Stimulated activated CD4-positive, alpha-beta T cell treated with anti-CD3 and anti-CD28 coated beads, Interleukin-15, amount 100 ng/mL, for 24 hours (primary cell): ENCODE results near the gene TBC1D1.

Experiments
- DNase-seq: peaks from one replicate; pipeline ENCODE4 v3.0.0-alpha.2; 2020

Gene TBC1D1

GRCh38 chr4:38058151-38058550 lies 167.3 kb downstream of the TBC1D1 start:
- DNase-seq: no peak

DNA sequence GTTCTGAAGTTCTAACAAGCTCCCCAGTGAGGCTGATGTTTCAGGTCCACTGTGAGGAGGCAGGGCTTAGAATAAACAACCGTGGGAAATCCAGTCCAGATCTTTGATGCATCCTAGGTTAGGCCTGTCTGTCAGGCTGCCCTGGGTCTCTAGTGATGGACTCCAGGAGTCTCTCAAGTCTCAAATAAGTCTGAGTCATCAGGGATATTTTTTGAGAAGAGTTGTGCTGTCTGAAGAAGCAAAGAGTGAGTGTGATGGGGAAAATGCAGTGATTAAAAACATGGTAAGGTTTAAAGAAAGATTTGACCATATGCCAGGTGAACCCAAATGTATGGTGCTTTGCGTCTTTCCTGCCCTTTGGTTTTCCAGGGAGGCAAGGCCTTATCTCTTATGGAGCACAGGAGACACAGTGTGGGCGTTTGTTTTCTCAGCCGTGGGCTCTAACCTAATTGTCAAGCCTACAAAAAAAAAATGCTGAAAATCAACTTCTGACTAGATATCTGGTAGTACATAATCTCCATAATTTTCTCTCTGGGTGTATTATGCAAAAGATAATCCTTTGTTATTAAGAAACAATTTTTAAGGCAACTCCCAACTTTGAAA lies 170.0 kb downstream of the TBC1D1 start:
- DNase-seq: no peak

- peak; percentile 78 for DNase-seq
Observed at GRCh38 chr4:38062088-38062775, 171.3 kb downstream of the TBC1D1 start.

DNA sequence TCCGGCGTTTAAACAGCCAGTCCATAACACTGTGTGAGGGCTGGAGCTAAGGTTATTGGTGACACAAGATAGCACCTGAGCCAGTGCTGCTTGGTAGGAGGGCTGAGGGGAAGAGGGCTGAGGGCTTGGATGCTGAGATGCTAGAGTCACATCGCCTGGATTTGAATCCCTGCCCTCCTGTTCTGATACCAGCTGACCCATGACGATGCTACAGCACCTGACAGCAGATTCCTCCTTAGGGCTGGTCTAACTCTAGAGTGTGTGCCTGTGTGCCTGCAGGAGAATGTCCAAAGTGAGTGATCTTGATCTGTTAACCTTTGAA lies 171.9 kb downstream of the TBC1D1 start:
- DNase-seq: no peak

DNA sequence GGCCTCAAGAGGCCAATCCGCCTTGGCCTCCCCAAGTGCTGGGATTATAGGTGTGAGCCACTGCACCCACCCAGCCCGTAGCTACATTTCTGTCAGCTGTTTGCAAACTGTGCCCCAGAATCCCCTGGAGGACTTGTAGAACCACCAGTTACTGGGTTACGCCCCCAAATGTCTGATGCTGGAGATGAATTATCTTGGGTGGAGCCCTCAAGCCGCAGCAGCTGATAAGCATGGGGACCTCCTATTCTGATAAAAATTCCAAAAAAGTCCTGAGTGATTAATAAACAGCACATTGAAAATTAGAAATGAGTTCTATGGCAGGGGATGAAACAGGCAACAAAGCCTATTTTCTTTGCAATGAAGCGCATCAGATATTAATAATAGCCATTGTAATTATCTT lies 174.3 kb downstream of the TBC1D1 start:
- no peak for DNase-seq

- no peak for DNase-seq
Observed at GRCh38 chr4:38065900-38066299, 175.0 kb downstream of the TBC1D1 start.

- DNase-seq: no peak
Observed at GRCh38 chr4:38067499-38067898, 176.6 kb downstream of the TBC1D1 start.

DNA sequence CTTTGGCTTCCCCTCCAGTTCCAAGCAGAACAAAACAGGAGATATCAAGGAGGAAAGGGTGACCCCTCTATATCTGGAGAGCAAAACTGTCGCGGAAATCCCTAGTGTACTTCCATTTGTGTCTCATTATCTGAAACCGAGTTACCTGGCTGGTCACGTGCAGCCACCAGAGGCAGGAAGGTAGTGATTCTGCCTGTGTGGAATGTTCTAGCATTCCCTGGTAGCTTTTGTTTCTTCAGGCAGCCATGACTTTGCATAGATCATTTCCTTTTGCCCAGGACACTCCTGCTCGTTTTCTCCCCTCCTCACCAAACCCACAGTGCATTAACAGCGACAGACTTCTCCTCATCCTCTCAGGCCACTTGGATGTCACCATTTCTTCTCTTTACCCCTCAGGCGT lies 177.2 kb downstream of the TBC1D1 start:
- no peak for DNase-seq

GRCh38 chr4:38069271-38069760 lies 178.4 kb downstream of the TBC1D1 start:
- DNase-seq: peak; percentile 38

DNA sequence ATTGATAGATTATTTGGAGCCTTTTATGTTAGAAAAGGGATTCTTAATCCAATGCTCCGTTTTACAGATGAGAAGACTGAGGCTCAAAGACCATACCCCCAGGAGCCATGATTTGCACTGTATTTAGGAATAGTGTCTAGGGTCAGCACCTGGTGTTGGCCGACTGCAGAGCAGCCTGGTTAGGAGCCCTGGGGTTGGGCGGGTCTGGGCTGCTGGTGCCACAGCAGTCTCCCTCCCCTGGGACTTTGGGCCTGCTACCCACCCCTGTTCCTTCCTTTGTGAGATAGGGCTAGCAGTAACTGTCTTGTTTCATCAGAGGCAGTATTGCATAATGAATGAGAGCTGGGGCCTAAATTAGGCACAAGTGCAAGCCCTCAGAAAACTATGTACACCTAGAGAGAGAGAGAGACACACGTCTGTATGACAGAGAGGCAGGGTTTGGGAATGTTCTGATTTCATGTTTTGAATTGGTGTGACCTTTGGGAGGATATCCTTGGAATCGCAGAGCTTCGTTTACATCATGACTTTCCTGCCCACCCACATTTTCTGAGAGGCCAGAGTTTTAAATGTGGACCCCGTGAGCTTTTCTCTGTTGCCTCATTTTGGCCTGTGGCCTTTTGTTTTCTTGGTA lies 181.0 kb downstream of the TBC1D1 start:
- DNase-seq: no peak

DNA sequence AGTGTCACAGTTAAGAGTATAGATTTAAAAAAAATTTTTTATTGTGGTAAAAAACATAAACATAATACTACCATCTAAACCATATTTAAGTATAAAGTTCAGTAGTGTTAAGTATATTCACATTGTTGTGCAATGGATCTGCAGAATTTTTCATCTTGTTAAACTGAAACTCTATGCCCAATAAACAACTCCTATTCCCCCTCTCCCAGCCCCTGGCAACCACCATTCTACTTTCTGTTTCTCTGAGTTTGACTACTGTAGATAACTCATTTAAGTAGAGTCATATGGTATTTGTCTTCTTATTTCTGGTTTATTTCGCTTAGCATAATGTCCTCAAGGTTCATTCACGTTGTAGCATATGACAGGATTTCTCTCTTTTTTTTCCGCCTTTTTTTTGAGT lies 181.7 kb downstream of the TBC1D1 start:
- DNase-seq: no peak

- no peak for DNase-seq
Observed at GRCh38 chr4:38073596-38074234, 182.8 kb downstream of the TBC1D1 start.

DNA sequence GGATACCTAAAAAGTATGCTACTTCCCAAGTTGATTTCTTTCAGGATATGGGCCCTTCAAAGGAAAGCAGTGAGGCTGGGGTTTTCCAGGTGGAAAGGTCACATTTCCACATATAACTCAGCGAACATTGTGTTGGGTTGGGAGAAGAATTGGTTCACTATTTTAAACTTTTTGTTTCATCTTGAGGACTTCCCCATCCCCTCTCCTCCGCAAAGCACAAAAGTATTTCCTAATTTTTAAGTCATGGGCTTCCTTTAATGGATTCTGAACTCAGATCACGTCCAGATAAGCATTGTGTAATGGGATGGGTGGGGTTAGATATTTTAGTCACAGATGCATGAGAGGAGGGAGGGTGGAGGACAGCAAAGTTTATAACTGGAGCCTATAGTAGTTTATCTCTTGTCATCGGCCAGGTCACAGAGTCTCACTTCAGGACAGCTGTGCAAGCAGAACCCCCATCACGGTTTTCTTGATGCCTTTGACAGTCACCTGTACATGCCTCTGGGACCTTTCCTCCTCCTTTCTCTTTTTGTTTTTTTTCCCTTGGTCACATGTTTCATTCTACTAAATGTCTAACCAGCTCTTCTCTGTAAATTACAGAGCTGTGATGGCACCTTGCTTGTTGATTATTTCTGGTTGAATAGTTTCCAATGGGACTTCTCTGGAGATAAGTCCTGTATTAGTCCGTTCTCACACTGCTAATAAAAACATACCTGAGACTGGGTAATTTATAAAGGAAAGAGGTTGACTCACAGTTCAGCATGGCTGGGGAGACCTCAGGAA lies 184.7 kb downstream of the TBC1D1 start:
- DNase-seq: no peak

DNA sequence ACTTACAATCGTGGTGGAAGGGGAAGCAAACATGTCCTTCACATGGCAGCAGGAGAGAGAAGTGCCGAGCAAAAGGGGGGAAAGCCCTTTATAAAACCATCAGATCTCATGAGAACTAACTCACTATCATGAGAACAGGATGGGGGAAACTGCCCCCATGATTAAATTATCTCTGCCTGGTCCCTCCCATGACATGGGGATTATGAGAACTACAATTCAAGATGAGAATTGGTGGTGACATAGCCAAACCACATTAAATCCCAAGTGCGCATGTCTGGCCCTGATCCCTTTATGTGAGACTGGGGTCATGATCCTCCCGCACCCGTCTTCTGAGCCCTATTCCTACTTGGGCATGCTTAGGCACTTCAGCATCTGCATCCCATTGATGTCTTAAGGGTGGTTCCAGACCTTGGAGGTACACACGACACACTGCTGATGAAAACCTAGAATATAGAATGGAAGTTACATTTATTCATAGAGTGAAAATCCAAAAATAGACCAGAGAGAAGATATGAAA lies 185.3 kb downstream of the TBC1D1 start:
- no peak for DNase-seq

- no peak for DNase-seq
Observed at GRCh38 chr4:38077791-38078489, 187.1 kb downstream of the TBC1D1 start.

- no peak for DNase-seq
Observed at GRCh38 chr4:38078590-38079421, 187.9 kb downstream of the TBC1D1 start.

GRCh38 chr4:38080061-38080974 lies 189.4 kb downstream of the TBC1D1 start:
- no peak for DNase-seq

- no peak for DNase-seq
Observed at GRCh38 chr4:38082021-38082420, 191.1 kb downstream of the TBC1D1 start.

GRCh38 chr4:38082424-38083385 lies 191.8 kb downstream of the TBC1D1 start:
- DNase-seq: no peak
